Astrocyte (in vitro differentiated cells and primary cell): ENCODE results near the gene COL6A1.

Experiments used
- CTCF ChIP-seq: IDR thresholded peaks from 2 replicates; pipeline ENCODE4 v1.5.1; 2011; ENCODE audit warnings: low read depth, mild to moderate bottlenecking, inconsistent platforms, low read length, moderate library complexity; ENCODE audit not compliant: insufficient read depth
- EZH2 ChIP-seq: IDR thresholded peaks from 2 replicates; pipeline ENCODE4 v1.6.1; 2012; ENCODE audit warnings: mild to moderate bottlenecking, low read length, inconsistent platforms; ENCODE audit not compliant: insufficient read depth

GRCh38 chr21:45976701-45977311 is 4.8 kb upstream of the COL6A1 start:
- no peak for TF ChIP-seq EZH2
- TF ChIP-seq CTCF: no peak
